Ovary (tissue), 10 donors: ENCODE data around the gene POLR2E. TPM values are rescaled to one million over a fixed set of nuclear protein-coding genes. Genes with fewer than 3 reads are reported as not detected.

Source experiments
- DNase-seq, 5 donors: peaks; one replicate each; pipeline ENCODE4 v3.0.0-alpha.2; 2019 to 2020
- H3K27ac ChIP-seq, 2 donors: fragments of 200-600 bp; one replicate each; pipeline versions ENCODE4 v1.5.1 to v1.8.0; 2019 to 2022
- H3K27me3 ChIP-seq: fragments of 200-600 bp; one replicate; pipeline ENCODE4 v1.8.0; 2022
- H3K36me3 ChIP-seq: fragments of 200-600 bp; sonication (generic); one replicate; pipeline ENCODE4 v1.5.1; 2019
- H3K4me1 ChIP-seq: one replicate; pipeline ENCODE4 v1.8.1; 2013; ENCODE audit warnings: mild to moderate bottlenecking, moderate library complexity; ENCODE audit not compliant: insufficient read depth
- H3K4me3 ChIP-seq: fragments of 200-600 bp; sonication (generic); one replicate; pipeline ENCODE4 v1.5.1; 2017
- H3K9me3 ChIP-seq, 2 donors: fragments of 200-600 bp in 1 of 2; sonication (generic) in 1 of 2; one replicate each; pipeline versions ENCODE4 v1.5.1 to v1.8.1; 2013 to 2019; ENCODE audit warnings: mild to moderate bottlenecking in 1 of 2, moderate library complexity in 1 of 2
- CTCF ChIP-seq, 3 donors: fragments of 450-650 bp in 2 of 3; fragments of 200-600 bp in 1 of 3; IDR thresholded peaks; one replicate each; pipeline versions ENCODE4 v1.5.1 to v1.8.0; 2016 to 2022; ENCODE audit warnings: antibody characterized with exemption in 3 of 3, mild to moderate bottlenecking in 1 of 3
- EP300 ChIP-seq: sonication (generic); formaldehyde crosslinking; IDR thresholded peaks from one replicate; pipeline ENCODE4 v1.6.1; 2017; ENCODE audit warnings: antibody characterized with exemption
- POLR2A ChIP-seq: fragments of 450-650 bp; IDR thresholded peaks from one replicate; pipeline ENCODE4 v1.6.1; 2017; ENCODE audit warnings: antibody characterized with exemption, mild to moderate bottlenecking, moderate library complexity
- WGBS, 3 donors: extraction: QIAGEN DNeasy Blood & Tissue Kit in 1 of 3; methylation state at CpG; one replicate each; pipeline versions ENCODE4 v1.1.5 to v1.1.7; 2013 to 2017; 5-methylcytosine and 5-hydroxymethylcytosine counted together
- intact Hi-C, 4 donors: fragments of 100-400 bp; cut with DNase I; formaldehyde crosslinking; loops; one replicate each; pipeline versions ENCODE4 v1.11.0 to v1.15.1; 2022 to 2023
- long read RNA-seq, 3 donors: library from polyadenylated mRNA in 2 of 3; unstranded in 2 of 3; transcript quantifications; one replicate each; pipeline ENCODE4 v2.0.0 and lab custom pipeline, GENCODE V29; 2021 to 2026
- polyA plus RNA-seq, 2 donors: library from polyadenylated mRNA; stranded (reverse); fragments of 200-250 nt in 1 of 2; fragments of 350-450 nt in 1 of 2; fragmentation: Illumina TruSeq in 1 of 2; extraction: RNeasy Lipid Tissue Mini Kit (QIAGEN cat#74804) in 1 of 2; gene quantifications; one replicate each; pipeline ENCODE4 v1.2.3, GENCODE V29; 2013 to 2014
- total RNA-seq, 7 donors: library from RNA; depleted of rRNA in 2 of 7; stranded (reverse); fragments of >200 nt in 2 of 7; fragmentation: NEBNext Ultra II Directional in 3 of 7; extraction: Animal tissue kit (Norgen Biotek cat#: 25700) in 3 of 7; gene quantifications; one replicate each; pipeline versions ENCODE4 v1.1.0 to v1.2.4, GENCODE V29; 2016 to 2023
- donor health status: DM: no; HTN: no; CAD: no; lungs with moderate emphysema.
- donor health status: DM: no; HTN: no; CAD: no.
- donor health status: Bipolar disorder and iron deficiency.
- donor health status: DM: yes; HTN: yes; CAD: no.
- donor health status: DM: no; HTN: no; CAD: no.
- donor health status: DM: yes; HTN: yes; CAD: no.

POLR2E gene
- total RNA-seq, result 100 to 1,000 TPM in 5 of 7 donors, 10 to 100 TPM in 2; 88.2 to 157 (median 140) TPM
- 100 to 1,000 TPM in 1 of 2 donors, 10 to 100 TPM in 1; 11.1 to 119 TPM for polyA plus RNA-seq
- long read RNA-seq, donor 1, transcript POLR2E-213 (8 exons, 2,831 nt), result major isoform, 407 of 450 reads
- long read RNA-seq, donor 1, partial matches to known transcripts, result 7 of 450 reads
- long read RNA-seq, donor 1, other reads (novel, unspliced or antisense), result 25 of 450 reads
- long read RNA-seq, donor 2, transcript POLR2E-213 (8 exons, 2,831 nt), result major isoform, 101 of 108 reads
- long read RNA-seq, donor 2, partial matches to known transcripts, result 0 of 108 reads
- long read RNA-seq, donor 2, other reads (novel, unspliced or antisense), result 0 of 108 reads
- long read RNA-seq, donor 3, transcript POLR2E-213 (8 exons, 2,831 nt), result major isoform, 189 of 239 reads
- long read RNA-seq, donor 3, partial matches to known transcripts, result 23 of 239 reads
- long read RNA-seq, donor 3, other reads (novel, unspliced or antisense), result 18 of 239 reads

DNA sequence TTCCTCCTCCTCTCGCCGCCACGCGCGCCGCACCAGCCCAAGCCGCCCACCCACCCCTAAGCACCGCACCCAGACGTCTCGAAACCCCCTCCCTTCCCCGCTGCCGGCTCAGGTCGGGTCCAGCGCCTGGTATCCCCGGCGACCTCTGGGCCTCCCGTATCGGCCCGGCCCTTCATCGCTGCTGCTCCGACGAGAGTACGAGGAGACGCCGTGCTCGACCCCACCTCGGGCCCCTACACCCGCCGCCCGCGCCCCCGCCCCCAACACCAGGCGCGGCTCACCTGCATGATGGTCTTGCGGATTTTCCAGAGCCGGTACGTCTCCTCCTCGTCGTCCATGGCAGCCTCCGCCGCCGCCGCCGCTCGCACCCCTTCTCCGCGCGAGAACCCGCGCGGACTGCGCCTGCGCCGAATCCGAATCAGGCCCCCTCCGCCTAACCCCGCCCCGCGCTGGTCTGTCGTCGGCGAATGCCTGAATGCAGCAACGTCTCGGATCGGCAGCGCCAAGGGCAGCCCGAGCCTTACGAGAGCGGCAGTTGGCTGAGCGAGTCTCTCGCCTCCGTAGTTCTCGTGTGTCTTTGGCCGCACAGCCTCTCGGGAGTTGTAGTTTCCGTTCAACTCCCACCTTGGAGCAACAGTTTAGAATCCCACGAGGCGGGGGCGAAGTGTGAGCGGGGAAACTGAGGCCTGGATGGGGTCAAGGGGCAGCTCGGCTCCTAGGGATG is at the start of gene POLR2E:
Gene POLR2E (minus strand): TSS at position 398 of the 724 bp plus-strand sequence. CDS start 60 bp downstream, at position 338.
- TF ChIP-seq EP300 (no peak), POLR2A (peak; percentile 64), CTCF (IDR thresholded peaks at IDR 0.05) (no peak)
- H3K36me3 ChIP-seq, result no peaks in the 10 kb centered on the region
- DNase-seq, result peak; percentile 99
- WGBS, 3 donors, result 0% methylated on average over 26 to 81 of the region's 81 CpGs
- peak within 1 kb of the TSS; percentile 77 for H3K4me3 ChIP-seq
- H3K27ac ChIP-seq, result peak within 1 kb of the TSS in 1 of 2 donors; percentile 58
- H3K27me3 ChIP-seq, result no peaks in the 10 kb centered on the region
- H3K9me3 ChIP-seq, result no peaks in the 10 kb centered on the region
- peaks cover 12% of the 10 kb centered on the region for H3K4me1 ChIP-seq
- intact Hi-C loops, result loop anchor here in 2 of 4 donors (5.0 kb wide), 2 partner anchors 68 to 78 kb away; partner anchors contain the start of gene CNN2 (in 1 of the 2)

- no peak overlapping the region for H3K27ac ChIP-seq
- H3K4me3 ChIP-seq, result no peak overlapping the region
- no peaks in the 10 kb centered on the region for H3K9me3 ChIP-seq
- H3K27me3 ChIP-seq, result no peaks in the 10 kb centered on the region
- DNase-seq, result no peak
- no peaks in the 10 kb centered on the region for H3K36me3 ChIP-seq
- no peaks in the 10 kb centered on the region for H3K4me1 ChIP-seq
- 61 to 100% (median 97%) methylated on average over 1 of the region's 1 CpG for WGBS, 3 donors
- intact Hi-C loops, result no loop called here
- TF ChIP-seq CTCF (IDR thresholded peaks at IDR 0.05), result no peak
- TF ChIP-seq POLR2A, result no peak
Observed at GRCh38 chr19:1144741-1145140, 49.6 kb upstream of the POLR2E start.

DNA sequence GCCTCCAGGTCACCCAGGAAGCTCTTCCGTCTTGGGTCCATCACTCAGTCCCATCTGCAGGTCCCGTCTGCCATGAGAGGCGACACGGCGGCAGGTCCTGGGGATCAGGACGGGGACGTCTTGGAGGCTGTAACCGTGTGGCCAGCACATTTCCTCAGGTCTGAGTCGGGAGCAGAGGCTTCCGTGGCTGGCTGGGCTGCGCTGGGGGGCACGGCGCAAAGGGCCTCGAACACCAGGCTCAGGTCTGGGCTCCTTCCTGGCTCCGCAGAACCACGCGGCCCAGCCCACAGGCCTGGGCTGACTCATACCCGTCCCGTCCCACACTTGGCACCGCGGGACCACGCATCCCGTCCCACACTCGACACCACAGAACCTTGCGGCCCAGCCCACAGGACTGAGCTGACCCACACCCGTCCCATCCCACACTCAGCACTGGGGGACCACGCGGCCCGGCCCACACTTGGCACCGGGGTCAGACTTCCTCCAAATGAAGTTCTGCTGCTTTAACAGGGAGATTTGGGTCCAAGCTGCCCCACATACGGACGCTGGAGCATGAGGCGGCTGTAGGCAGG is 48.7 kb upstream of the POLR2E start:
- no peaks in the 10 kb centered on the region for H3K36me3 ChIP-seq
- WGBS, 3 donors, result 94 to 95% (median 94%) methylated on average over 33 of the region's 33 CpGs
- intact Hi-C loops, result no loop called here
- DNase-seq, result no peak
- no peaks in the 10 kb centered on the region for H3K27me3 ChIP-seq
- H3K9me3 ChIP-seq, result no peaks in the 10 kb centered on the region
- no peaks in the 10 kb centered on the region for H3K4me1 ChIP-seq
- H3K27ac ChIP-seq, result no peak overlapping the region
- no peak overlapping the region for H3K4me3 ChIP-seq
- TF ChIP-seq CTCF (IDR thresholded peaks at IDR 0.05) (no peak), EP300 (no peak), POLR2A (no peak)

DNA sequence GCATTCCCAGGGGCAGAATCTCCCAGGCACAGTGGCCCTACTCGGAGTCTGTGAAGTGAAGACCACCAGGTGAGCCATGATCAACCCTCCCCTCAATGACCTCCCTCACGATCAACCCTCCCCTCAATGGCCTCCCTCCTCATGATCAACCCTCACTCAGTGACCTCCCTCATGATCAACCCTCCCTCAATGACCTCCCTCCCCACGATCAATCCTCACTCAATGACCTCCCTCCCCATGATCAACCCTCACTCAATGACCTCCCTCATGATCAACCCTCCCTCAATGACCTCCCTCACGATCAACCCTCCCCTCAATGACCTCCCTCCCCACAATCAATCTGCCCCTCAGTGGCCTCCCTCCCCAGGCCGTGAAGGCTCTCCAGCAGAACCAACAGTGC is 46.8 kb upstream of the POLR2E start:
- intact Hi-C loops, result no loop called here
- no peak for TF ChIP-seq EP300
- no peak for TF ChIP-seq CTCF (IDR thresholded peaks at IDR 0.05)
- no peak for TF ChIP-seq POLR2A
- Histone ChIP-seq H3K27ac (no peak overlapping the region), H3K9me3 (no peaks in the 10 kb centered on the region), H3K4me3 (no peak overlapping the region), H3K4me1 (no peaks in the 10 kb centered on the region), H3K27me3 (no peaks in the 10 kb centered on the region), H3K36me3 (no peaks in the 10 kb centered on the region)
- WGBS, 3 donors, result 79 to 90% (median 83%) methylated on average over 5 of the region's 5 CpGs
- DNase-seq, result no peak
